ENCODE results near the gene GRB10. TPM values are rescaled to one million over a fixed set of nuclear protein-coding genes. Genes with fewer than 3 reads are reported as not detected.

GRB10 gene
- total RNA-seq, 1 experiment from 2014 or later: 68.2 TPM

DNA sequence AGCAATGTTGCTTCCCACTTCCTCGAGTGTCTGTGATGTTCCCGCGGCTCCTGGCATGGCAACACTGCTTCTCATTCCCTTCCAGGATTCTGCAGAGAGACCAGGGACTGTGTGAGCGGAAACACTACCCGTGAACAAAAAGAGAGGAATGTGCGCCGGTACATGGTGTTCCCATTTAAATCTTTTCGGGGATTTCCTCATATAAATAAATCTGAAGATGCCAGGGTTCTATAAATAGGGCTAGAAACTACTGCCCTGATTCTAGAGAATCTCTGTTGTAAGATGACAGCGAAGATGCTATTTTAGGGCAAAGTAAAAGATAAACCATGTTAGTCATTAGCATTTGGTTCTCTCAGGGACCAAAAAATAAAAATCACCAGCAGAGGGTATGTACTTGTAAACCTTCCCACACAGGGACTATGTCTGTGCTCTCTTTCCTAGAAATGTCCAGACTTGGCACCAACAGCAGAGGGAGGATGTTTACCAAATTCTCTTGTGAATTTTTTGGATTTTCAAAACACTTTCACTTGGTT, 125.3 kb downstream of the GRB10 start:
- H3K27me3 Mint-ChIP-seq (ENCODE audit: insufficient read depth, unreplicated experiment): no peaks in the 10 kb centered on the region
- peaks cover 21% of the 10 kb centered on the region for H3K4me1 Mint-ChIP-seq (ENCODE audit: insufficient read depth, unreplicated experiment)
- ChIA-PET CTCF (interaction anchor here (3.5 kb wide), 1 partner anchor 190 kb away, joined by 16 read pairs; no protein-coding TSS in a partner anchor), POLR2A (no interaction called here)
- no peaks in the 10 kb centered on the region for H3K9me3 Mint-ChIP-seq (ENCODE audit: unreplicated experiment)
- intact Hi-C loops (cut with micrococcal nuclease): no loop called here
- TF ChIP-seq, protein P1, sequence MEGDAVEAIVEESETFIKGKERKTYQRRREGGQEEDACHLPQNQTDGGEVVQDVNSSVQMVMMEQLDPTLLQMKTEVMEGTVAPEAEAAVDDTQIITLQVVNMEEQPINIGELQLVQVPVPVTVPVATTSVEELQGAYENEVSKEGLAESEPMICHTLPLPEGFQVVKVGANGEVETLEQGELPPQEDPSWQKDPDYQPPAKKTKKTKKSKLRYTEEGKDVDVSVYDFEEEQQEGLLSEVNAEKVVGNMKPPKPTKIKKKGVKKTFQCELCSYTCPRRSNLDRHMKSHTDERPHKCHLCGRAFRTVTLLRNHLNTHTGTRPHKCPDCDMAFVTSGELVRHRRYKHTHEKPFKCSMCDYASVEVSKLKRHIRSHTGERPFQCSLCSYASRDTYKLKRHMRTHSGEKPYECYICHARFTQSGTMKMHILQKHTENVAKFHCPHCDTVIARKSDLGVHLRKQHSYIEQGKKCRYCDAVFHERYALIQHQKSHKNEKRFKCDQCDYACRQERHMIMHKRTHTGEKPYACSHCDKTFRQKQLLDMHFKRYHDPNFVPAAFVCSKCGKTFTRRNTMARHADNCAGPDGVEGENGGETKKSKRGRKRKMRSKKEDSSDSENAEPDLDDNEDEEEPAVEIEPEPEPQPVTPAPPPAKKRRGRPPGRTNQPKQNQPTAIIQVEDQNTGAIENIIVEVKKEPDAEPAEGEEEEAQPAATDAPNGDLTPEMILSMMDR (IDR thresholded peaks at IDR 0.05; ENCODE audit: unreplicated experiment): no peak
- H3K36me3 Mint-ChIP-seq (ENCODE audit: insufficient read depth, unreplicated experiment): peaks cover 45% of the 10 kb centered on the region
- peak overlapping the region; percentile 63 for H3K27ac Mint-ChIP-seq (ENCODE audit: low read depth, unreplicated experiment)
- BruUV-seq (replicated peaks): no TSS peak
- no peak overlapping the region for H3K4me3 Mint-ChIP-seq (ENCODE audit: unreplicated experiment)
- peak; percentile 65 for DNase-seq (ENCODE audit: unreplicated experiment)

DNA sequence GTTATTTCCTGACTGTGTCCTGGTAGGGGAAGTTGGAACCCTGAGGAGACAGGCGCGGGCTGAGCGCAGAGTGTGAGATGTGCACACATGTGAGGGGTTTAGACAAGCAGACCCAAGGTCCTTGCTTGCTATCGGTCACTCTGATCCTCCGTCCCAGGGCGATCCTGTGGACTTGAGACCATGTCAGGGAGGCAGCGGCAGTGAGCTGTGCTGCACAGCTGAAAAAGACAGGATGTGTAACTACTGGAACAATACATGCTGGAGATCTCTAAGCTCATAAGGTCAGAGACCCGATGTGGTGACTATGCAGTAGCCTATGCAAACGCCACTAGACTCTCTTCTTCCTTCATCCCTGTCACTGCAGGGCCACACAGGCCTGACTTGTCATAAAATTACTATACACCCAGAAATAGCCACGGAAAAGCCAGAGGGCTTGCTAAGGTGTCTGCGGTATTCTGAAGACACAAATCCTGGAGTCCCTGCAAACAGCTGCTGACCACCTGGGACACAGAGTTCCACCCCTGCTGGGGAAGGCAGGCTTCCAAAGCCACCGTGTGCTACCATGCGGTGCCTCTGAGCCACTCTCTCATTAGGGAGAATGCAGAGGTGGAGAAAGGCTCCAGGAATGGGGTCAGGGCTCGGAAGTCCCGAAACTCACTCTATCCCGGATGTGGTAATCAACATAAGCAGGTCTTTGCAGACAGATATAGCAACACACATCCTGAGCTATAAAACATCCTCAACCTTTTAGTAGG, 126.4 kb downstream of the GRB10 start:
- Mint-ChIP-seq H3K36me3 (ENCODE audit: insufficient read depth, unreplicated experiment) (peaks cover 49% of the 10 kb centered on the region), H3K27me3 (ENCODE audit: insufficient read depth, unreplicated experiment) (no peaks in the 10 kb centered on the region), H3K4me3 (ENCODE audit: unreplicated experiment) (no peak overlapping the region), H3K27ac (ENCODE audit: low read depth, unreplicated experiment) (no peak overlapping the region), H3K9me3 (ENCODE audit: unreplicated experiment) (no peaks in the 10 kb centered on the region), H3K4me1 (ENCODE audit: insufficient read depth, unreplicated experiment) (peaks cover 16% of the 10 kb centered on the region)
- CTCF ChIA-PET: interaction anchor here (0.8 to 3.5 kb wide), 3 partner anchors 23 to 382 kb away, joined by 3 to 16 read pairs (median 6); no protein-coding TSS in a partner anchor
- POLR2A ChIA-PET: interaction anchor here (0.6 kb wide), 1 partner anchor 14 kb away, joined by 3 read pairs; no protein-coding TSS in a partner anchor
- TF ChIP-seq, protein P1 (IDR thresholded peaks at IDR 0.05; ENCODE audit: unreplicated experiment): no peak
- no TSS peak for BruUV-seq (replicated peaks)
- no peak for DNase-seq (ENCODE audit: unreplicated experiment)
- intact Hi-C loops (cut with micrococcal nuclease): no loop called here

DNA sequence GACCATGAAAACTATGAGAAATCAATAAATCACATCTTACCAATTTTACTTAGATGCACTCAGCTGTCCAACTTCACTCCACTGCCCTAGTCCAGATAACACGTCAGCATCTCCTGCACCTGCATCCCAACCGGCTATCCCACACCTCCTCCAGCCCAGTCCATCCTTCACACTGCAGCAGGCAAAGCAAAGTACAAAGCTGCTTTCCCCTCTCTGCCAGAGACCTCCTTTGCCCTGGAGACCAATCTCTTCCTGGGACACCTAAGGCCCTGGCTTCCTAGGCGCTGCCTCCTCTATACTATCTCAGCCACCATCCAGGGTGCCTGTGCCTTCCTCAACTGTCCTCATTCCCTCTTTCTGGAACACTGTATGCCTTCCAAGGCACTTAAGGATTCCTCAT, 127.2 kb downstream of the GRB10 start:
- no peak overlapping the region for H3K4me3 Mint-ChIP-seq (ENCODE audit: unreplicated experiment)
- TF ChIP-seq, protein P1 (IDR thresholded peaks at IDR 0.05; ENCODE audit: unreplicated experiment): no peak
- no peak for DNase-seq (ENCODE audit: unreplicated experiment)
- ChIA-PET POLR2A (interaction anchor here (0.6 kb wide), 1 partner anchor 13 kb away, joined by 3 read pairs; no protein-coding TSS in a partner anchor), CTCF (interaction anchor here (1.8 to 3.5 kb wide), 2 partner anchors 22 to 188 kb away, joined by 6 to 16 read pairs; no protein-coding TSS in a partner anchor)
- intact Hi-C loops (cut with micrococcal nuclease): no loop called here
- H3K4me1 Mint-ChIP-seq (ENCODE audit: insufficient read depth, unreplicated experiment): peaks cover 17% of the 10 kb centered on the region
- no peak overlapping the region for H3K27ac Mint-ChIP-seq (ENCODE audit: low read depth, unreplicated experiment)
- no TSS peak for BruUV-seq (replicated peaks)
- no peaks in the 10 kb centered on the region for H3K9me3 Mint-ChIP-seq (ENCODE audit: unreplicated experiment)
- no peaks in the 10 kb centered on the region for H3K27me3 Mint-ChIP-seq (ENCODE audit: insufficient read depth, unreplicated experiment)
- H3K36me3 Mint-ChIP-seq (ENCODE audit: insufficient read depth, unreplicated experiment): peaks cover 42% of the 10 kb centered on the region

DNA sequence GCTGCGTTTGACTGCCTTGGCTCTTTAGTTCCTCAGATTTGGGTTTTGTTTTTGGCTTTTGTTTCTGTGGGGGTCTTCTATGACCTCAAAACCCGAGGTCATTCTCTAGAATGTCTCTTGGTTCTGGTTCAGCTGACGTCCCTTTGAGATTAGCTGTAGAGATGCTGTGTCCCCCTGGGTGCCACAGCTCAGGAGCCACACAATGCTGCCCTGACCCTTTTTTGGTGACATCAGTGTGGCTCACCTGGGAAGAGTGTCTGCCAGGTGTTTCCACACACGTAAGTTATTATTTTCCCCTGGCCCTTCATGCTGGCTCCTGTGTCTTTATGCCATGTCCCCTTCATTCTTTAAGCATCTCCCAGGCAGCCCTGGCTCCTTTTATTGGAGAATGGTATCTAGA, 127.7 kb downstream of the GRB10 start:
- Mint-ChIP-seq H3K36me3 (ENCODE audit: insufficient read depth, unreplicated experiment) (peaks cover 37% of the 10 kb centered on the region), H3K4me1 (ENCODE audit: insufficient read depth, unreplicated experiment) (peaks cover 22% of the 10 kb centered on the region), H3K27me3 (ENCODE audit: insufficient read depth, unreplicated experiment) (no peaks in the 10 kb centered on the region), H3K4me3 (ENCODE audit: unreplicated experiment) (no peak overlapping the region), H3K9me3 (ENCODE audit: unreplicated experiment) (no peaks in the 10 kb centered on the region), H3K27ac (ENCODE audit: low read depth, unreplicated experiment) (no peak overlapping the region)
- TF ChIP-seq, protein P1 (IDR thresholded peaks at IDR 0.05; ENCODE audit: unreplicated experiment): no peak
- ChIA-PET POLR2A (no interaction called here), CTCF (interaction anchor here (0.6 to 3.5 kb wide), 3 partner anchors 22 to 187 kb away, joined by 3 to 16 read pairs (median 6); no protein-coding TSS in a partner anchor)
- intact Hi-C loops (cut with micrococcal nuclease): no loop called here
- BruUV-seq (replicated peaks): no TSS peak
- no peak for DNase-seq (ENCODE audit: unreplicated experiment)
